Gastroesophageal sphincter (tissue), 4 donors: Measurements from ENCODE around the gene PREB. TPM values are rescaled to one million over a fixed set of nuclear protein-coding genes. Genes with fewer than 3 reads are reported as not detected.

Experiments used
- ATAC-seq: fragments of 150-250 bp; one replicate; pipeline ENCODE4 v1.9.1; 2016; ENCODE audit warnings: mild to moderate bottlenecking, moderate library complexity
- H3K27ac ChIP-seq, 4 donors: fragments of 200-600 bp; sonication (generic) in 3 of 4; 1 replicate in 3 of 4; 2 replicates in 1 of 4; pipeline ENCODE4 v1.5.1; 2016 to 2019
- H3K27me3 ChIP-seq: fragments of 200-600 bp; sonication (generic); one replicate; pipeline ENCODE4 v1.5.1; 2019
- H3K36me3 ChIP-seq, 2 donors: fragments of 200-600 bp; sonication (generic); one replicate each; pipeline ENCODE4 v1.5.1; 2019; ENCODE audit warnings: control low read depth in 1 of 2
- H3K4me1 ChIP-seq, 3 donors: fragments of 200-600 bp; sonication (generic); 1 replicate in 2 of 3; 2 replicates in 1 of 3; pipeline ENCODE4 v1.5.1; 2016 to 2019; ENCODE audit warnings: control low read depth in 2 of 3
- H3K4me3 ChIP-seq, 2 donors: fragments of 200-600 bp; sonication (generic); one replicate each; pipeline ENCODE4 v1.5.1; 2019; ENCODE audit warnings: mild to moderate bottlenecking in 1 of 2, moderate library complexity in 1 of 2
- H3K9me3 ChIP-seq, 3 donors: fragments of 200-600 bp; sonication (generic); one replicate each; pipeline ENCODE4 v1.5.1; 2017 to 2019; ENCODE audit warnings: control low read depth in 2 of 3
- EP300 ChIP-seq: sonication (generic); formaldehyde crosslinking; IDR thresholded peaks from one replicate; pipeline ENCODE4 v1.6.1; 2017; ENCODE audit warnings: antibody characterized with exemption, mild to moderate bottlenecking
- POLR2A ChIP-seq, 2 donors: fragments of 450-650 bp; IDR thresholded peaks; one replicate each; pipeline ENCODE4 v1.6.1; 2017; ENCODE audit warnings: antibody characterized with exemption in 2 of 2, mild to moderate bottlenecking in 2 of 2, moderate library complexity in 1 of 2
- POLR2AphosphoS5 ChIP-seq: sonication (generic); formaldehyde crosslinking; IDR thresholded peaks from one replicate; pipeline ENCODE4 v1.6.1; 2017; ENCODE audit warnings: antibody characterized with exemption
- WGBS, 2 donors: methylation state at CpG; one replicate each; pipeline ENCODE4 v1.1.5; 2018; ENCODE audit warnings: low coverage in 1 of 2; 5-methylcytosine and 5-hydroxymethylcytosine counted together
- total RNA-seq, 4 donors: library from RNA; depleted of rRNA; stranded (reverse); fragments of >200 nt; gene quantifications; one replicate each; pipeline ENCODE4 v1.1.0, GENCODE V29; 2016
- TF ChIP-seq, protein P1 (sequence below), 4 experiments: fragments of 200-600 bp in 2 of 4; fragments of 450-650 bp in 2 of 4; sonication (generic) in 1 of 4; IDR thresholded peaks; one replicate each; pipeline ENCODE4 v1.5.1; 2017 to 2019; ENCODE audit warnings: antibody characterized with exemption in 4 of 4, mild to moderate bottlenecking in 2 of 4, moderate library complexity in 2 of 4

PREB gene
- total RNA-seq, 4 donors from 2014 or later, result 47.0 to 83.9 (median 50.8) TPM

DNA sequence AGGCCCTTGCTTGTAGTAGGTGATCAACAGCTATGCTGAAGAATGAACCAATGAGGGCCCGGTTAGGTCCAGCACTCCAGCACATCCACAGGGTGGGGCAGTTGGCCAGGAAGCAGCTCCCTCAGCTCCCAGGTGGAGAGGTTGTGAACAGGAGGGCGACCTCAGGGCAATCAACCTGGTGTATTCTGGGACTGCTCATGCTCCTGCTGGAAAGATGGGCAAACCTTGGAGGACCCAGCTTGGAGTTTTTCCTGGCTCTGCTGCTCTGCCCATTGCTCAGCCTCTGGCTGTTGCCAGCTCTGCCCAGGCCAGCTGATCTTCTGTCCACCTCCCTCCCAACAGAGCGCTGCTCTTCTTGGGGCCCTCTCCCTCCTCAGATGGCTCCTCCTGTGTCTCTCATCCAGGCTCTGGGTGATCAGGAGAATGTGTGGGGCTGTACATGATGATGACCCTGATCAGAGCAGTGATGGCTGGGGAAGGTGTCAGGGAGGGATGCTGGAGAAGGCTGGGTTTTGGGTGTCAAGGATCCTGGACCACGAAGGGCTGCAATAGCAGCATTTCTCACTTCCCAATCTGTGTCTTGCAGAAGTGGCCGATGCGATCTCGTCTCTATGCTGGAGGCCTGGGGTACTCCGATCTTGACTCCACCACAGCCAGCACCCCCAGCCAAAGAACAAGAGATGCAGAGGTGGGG lies 17.8 kb upstream of the PREB start:
- WGBS, 2 donors, result 93% methylated on average over 5 of the region's 8 CpGs; no CpG with 5 or more reads in 1 of the 2 donors

GRCh38 chr2:27150639-27151230 lies 16.3 kb upstream of the PREB start:
- ATAC-seq, result no peak
- Histone ChIP-seq H3K27me3 (peaks cover 18% of the 10 kb centered on the region), H3K27ac (no peak overlapping the region), H3K36me3 (no peaks in the 10 kb centered on the region), H3K4me1 (no peaks in the 10 kb centered on the region), H3K9me3 (no peaks in the 10 kb centered on the region), H3K4me3 (no peak overlapping the region)
- TF ChIP-seq POLR2AphosphoS5 (no peak), EP300 (no peak), POLR2A (IDR thresholded peaks at IDR 0.05) (no peak)
- TF ChIP-seq, protein P1, sequence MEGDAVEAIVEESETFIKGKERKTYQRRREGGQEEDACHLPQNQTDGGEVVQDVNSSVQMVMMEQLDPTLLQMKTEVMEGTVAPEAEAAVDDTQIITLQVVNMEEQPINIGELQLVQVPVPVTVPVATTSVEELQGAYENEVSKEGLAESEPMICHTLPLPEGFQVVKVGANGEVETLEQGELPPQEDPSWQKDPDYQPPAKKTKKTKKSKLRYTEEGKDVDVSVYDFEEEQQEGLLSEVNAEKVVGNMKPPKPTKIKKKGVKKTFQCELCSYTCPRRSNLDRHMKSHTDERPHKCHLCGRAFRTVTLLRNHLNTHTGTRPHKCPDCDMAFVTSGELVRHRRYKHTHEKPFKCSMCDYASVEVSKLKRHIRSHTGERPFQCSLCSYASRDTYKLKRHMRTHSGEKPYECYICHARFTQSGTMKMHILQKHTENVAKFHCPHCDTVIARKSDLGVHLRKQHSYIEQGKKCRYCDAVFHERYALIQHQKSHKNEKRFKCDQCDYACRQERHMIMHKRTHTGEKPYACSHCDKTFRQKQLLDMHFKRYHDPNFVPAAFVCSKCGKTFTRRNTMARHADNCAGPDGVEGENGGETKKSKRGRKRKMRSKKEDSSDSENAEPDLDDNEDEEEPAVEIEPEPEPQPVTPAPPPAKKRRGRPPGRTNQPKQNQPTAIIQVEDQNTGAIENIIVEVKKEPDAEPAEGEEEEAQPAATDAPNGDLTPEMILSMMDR (IDR thresholded peaks at IDR 0.05), result no peak
- 69 to 75% methylated on average over 7 to 8 of the region's 8 CpGs for WGBS, 2 donors

More for the DNA sequence above, 17.8 kb upstream of the PREB start:
- Histone ChIP-seq H3K27ac (no peak overlapping the region), H3K9me3 (no peaks in the 10 kb centered on the region), H3K36me3 (no peaks in the 10 kb centered on the region), H3K4me3 (no peak overlapping the region), H3K4me1 (no peaks in the 10 kb centered on the region), H3K27me3 (peaks cover 18% of the 10 kb centered on the region)
- no peak for ATAC-seq
- no peak for TF ChIP-seq POLR2A (IDR thresholded peaks at IDR 0.05)
- no peak for TF ChIP-seq POLR2AphosphoS5
- TF ChIP-seq, protein P1 (IDR thresholded peaks at IDR 0.05), result no peak
- TF ChIP-seq EP300, result no peak

- Histone ChIP-seq H3K4me1 (no peaks in the 10 kb centered on the region), H3K36me3 (no peaks in the 10 kb centered on the region), H3K27ac (no peak overlapping the region), H3K27me3 (peaks cover 18% of the 10 kb centered on the region), H3K4me3 (no peak overlapping the region), H3K9me3 (no peaks in the 10 kb centered on the region)
- 100% methylated on average over 1 to 5 of the region's 29 CpGs for WGBS, 2 donors
- no peak for ATAC-seq
- TF ChIP-seq POLR2A (IDR thresholded peaks at IDR 0.05) (no peak), EP300 (no peak), POLR2AphosphoS5 (no peak)
- TF ChIP-seq, protein P1 (IDR thresholded peaks at IDR 0.05), result no peak
Observed at GRCh38 chr2:27149570-27150405, 15.4 kb upstream of the PREB start.

GRCh38 chr2:27148801-27149439 lies 14.5 kb upstream of the PREB start, which contains the start of gene TCF23:
Gene TCF23 (plus strand): TSS chr2:27149004. CDS start chr2:27149134, 130 bp downstream.
- TF ChIP-seq POLR2A (IDR thresholded peaks at IDR 0.05) (no peak), EP300 (no peak), POLR2AphosphoS5 (no peak)
- TF ChIP-seq, protein P1 (IDR thresholded peaks at IDR 0.05), result no peak
- Histone ChIP-seq H3K9me3 (no peaks in the 10 kb centered on the region), H3K27ac (no peak within 1 kb of the TSS), H3K4me1 (no peaks in the 10 kb centered on the region), H3K4me3 (no peak within 1 kb of the TSS), H3K27me3 (peaks cover 18% of the 10 kb centered on the region), H3K36me3 (no peaks in the 10 kb centered on the region)
- 80% methylated on average over 1 of the region's 12 CpGs; no CpG with 5 or more reads in 1 of the 2 donors for WGBS, 2 donors
- no peak for ATAC-seq
